Muscle layer of colon (tissue), 2 donors: ENCODE measurements around the gene CFAP54.

Experiments
- H3K27ac ChIP-seq: one replicate; pipeline ENCODE4 v1.7.0; 2013; ENCODE audit warnings: low read depth, mild to moderate bottlenecking, low read length, moderate library complexity
- H3K27me3 ChIP-seq, 2 donors: one replicate each; pipeline ENCODE4 v1.7.0; 2013; ENCODE audit warnings: low read length in 2 of 2, mild to moderate bottlenecking in 2 of 2; ENCODE audit not compliant: insufficient read depth in 2 of 2, control insufficient read depth in 1 of 2
- H3K36me3 ChIP-seq: one replicate; pipeline ENCODE4 v1.7.0; 2013; ENCODE audit warnings: mild to moderate bottlenecking, low read length; ENCODE audit not compliant: insufficient read depth
- H3K4me1 ChIP-seq: one replicate; pipeline ENCODE4 v1.7.0; 2013; ENCODE audit warnings: mild to moderate bottlenecking, low read length; ENCODE audit not compliant: insufficient read depth
- H3K4me3 ChIP-seq, 2 donors: one replicate each; pipeline ENCODE4 v1.7.0; 2013; ENCODE audit warnings: low read length in 2 of 2, low read depth in 1 of 2, mild to moderate bottlenecking in 1 of 2, moderate library complexity in 1 of 2
- H3K9ac ChIP-seq: one replicate; pipeline ENCODE4 v1.7.0; 2013; ENCODE audit warnings: low read length
- H3K9me3 ChIP-seq: one replicate; pipeline ENCODE4 v1.7.0; 2013; ENCODE audit warnings: mild to moderate bottlenecking, low read length
- donor health status: abdominal sarcoma.
- donor health status: Adenocarcinoma of cecum.

The CFAP54 gene

DNA sequence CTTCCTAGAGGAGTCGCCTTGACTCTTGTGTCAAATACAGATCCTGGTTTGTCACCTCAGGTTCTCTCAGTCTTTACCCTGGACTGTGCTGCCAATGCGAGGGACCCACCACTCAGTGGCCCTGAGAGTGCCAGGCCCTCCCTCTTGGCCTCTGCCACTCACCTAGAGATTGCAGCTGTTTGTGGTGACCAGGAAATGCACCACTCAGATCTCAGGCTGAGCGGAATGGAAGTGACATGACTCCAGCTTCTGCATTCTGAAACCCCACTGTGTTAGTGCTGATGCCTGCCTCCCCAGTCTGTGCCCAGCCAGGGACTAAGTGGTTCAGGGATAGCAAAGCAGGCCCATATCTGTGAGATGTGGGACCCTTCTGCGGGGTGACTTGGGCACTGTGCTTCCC lies 389.9 kb downstream of the CFAP54 start:
- Histone ChIP-seq H3K4me1 (no peaks in the 10 kb centered on the region), H3K27me3 (no peaks in the 10 kb centered on the region), H3K9me3 (no peaks in the 10 kb centered on the region), H3K27ac (no peak overlapping the region), H3K4me3 (no peak overlapping the region), H3K9ac (no peak overlapping the region), H3K36me3 (no peaks in the 10 kb centered on the region)

DNA sequence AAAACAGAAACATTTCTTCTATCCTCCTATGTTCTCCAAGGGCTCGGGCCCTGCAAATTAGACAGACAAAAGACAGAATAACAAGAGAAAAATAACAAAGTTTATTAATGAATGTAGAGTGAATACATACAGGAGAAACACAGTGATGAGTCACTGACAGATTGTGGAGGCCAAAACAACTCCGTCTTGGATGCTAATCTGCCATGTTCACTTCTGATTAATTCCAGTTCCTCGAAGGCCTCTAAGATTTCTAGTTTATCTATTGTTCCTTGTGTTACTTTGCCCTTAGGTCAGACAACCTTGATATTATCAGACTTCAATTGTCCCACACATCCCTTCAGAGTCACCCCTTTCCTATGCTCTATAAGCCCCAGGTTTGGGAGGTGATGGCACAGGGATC lies 390.8 kb downstream of the CFAP54 start:
- H3K27me3 ChIP-seq = no peaks in the 10 kb centered on the region
- no peak overlapping the region for H3K4me3 ChIP-seq
- H3K9ac ChIP-seq = no peak overlapping the region
- H3K4me1 ChIP-seq = no peaks in the 10 kb centered on the region
- H3K27ac ChIP-seq = no peak overlapping the region
- H3K9me3 ChIP-seq = no peaks in the 10 kb centered on the region
- H3K36me3 ChIP-seq = no peaks in the 10 kb centered on the region

DNA sequence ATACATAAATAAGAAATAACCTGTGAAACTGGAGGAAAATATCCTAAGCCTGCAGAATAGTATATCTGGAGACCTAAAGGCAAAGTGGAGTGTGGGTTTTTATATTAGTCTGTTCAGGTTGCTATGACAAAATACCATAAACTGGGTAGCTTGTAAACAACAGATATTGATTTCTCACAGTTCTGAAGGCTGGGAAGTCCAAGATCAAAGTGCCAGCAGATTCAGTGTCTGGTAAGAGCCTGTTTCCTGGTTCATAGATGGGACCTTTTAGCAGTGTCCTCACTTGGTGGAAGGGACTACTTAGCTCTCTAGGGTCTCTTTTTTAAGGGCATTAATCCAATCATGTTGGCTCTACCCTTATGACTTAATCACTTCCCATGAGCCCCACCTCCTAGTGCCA lies 392.2 kb downstream of the CFAP54 start:
- H3K36me3 ChIP-seq = no peaks in the 10 kb centered on the region
- no peaks in the 10 kb centered on the region for H3K9me3 ChIP-seq
- no peaks in the 10 kb centered on the region for H3K27me3 ChIP-seq
- H3K4me3 ChIP-seq = no peak overlapping the region
- no peaks in the 10 kb centered on the region for H3K4me1 ChIP-seq
- H3K9ac ChIP-seq = no peak overlapping the region
- H3K27ac ChIP-seq = no peak overlapping the region

DNA sequence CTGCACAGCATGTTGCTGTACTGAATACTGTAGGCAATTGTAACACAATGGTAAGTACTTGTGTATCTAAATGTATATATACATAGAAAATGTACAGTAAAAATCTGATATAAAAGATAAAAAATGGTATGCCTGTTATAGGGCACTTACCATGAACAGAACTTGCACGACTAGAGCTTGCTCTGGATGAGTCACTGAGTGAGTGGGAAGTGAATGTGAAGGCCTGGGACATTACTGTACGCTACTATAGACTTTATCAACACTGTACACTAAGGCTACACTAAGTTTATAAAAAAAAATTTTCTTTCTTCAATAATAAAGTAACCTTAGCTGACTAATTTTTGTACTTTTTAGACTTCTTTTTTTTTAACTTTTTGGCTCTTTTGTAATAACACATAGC lies 393.5 kb downstream of the CFAP54 start:
- no peaks in the 10 kb centered on the region for H3K9me3 ChIP-seq
- H3K4me3 ChIP-seq = no peak overlapping the region
- no peak overlapping the region for H3K27ac ChIP-seq
- H3K9ac ChIP-seq = no peak overlapping the region
- H3K4me1 ChIP-seq = peaks cover 10% of the 10 kb centered on the region
- H3K27me3 ChIP-seq = no peaks in the 10 kb centered on the region
- no peaks in the 10 kb centered on the region for H3K36me3 ChIP-seq

DNA sequence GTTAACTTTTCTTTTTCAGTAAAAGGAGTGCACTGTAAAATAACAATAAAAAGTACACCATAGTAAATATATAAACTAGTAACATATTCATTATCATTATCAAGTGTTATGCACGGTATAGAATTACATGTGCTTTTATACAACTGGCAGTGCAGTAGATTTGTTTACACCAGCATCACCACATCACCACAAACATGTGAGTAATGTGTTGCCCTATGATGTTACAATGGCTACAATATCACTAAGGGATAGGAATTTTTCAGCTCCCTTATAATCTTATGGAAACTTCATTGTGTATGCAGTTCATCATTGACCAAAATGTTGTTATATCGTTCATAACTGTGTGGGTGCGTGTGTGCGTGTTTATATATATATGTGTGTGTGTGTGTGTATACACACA lies 394.2 kb downstream of the CFAP54 start:
- no peak overlapping the region for H3K27ac ChIP-seq
- H3K27me3 ChIP-seq = no peaks in the 10 kb centered on the region
- no peaks in the 10 kb centered on the region for H3K9me3 ChIP-seq
- no peak overlapping the region for H3K4me3 ChIP-seq
- H3K4me1 ChIP-seq = peaks cover 10% of the 10 kb centered on the region
- H3K9ac ChIP-seq = no peak overlapping the region
- H3K36me3 ChIP-seq = no peaks in the 10 kb centered on the region

DNA sequence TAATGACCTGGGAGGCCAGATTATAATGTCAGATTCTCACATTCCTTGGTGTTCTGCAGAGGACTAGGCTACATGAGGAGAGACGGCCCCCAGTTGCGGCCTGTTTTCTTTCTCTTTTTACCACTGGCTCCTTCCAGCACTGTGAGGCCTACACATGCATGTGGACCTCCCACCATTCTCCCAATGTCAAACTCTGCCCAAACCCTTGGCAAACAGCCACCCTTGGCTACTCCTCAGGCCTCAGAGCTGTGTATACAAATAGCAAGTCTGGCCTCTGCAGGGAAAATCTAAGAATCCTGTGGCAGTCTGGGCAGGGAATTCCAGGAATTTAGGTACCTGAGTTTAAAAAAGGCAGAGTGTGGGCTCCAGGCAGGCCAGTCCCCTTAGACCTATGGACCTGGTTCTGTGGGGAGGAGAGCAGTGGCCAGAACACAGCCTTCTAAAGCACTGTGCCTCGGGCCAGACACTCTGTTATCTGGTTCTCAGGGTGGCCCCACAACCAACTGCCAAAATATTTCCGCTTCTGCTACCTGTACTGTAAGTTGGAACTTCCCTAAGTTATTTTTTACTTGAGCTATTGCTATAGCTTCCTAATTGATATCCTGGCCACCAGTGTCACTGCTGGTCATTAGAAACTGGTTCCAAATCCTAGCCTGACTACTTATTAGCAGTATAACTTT lies 397.8 kb downstream of the CFAP54 start:
- Histone ChIP-seq H3K27ac (no peak overlapping the region), H3K36me3 (no peaks in the 10 kb centered on the region), H3K9ac (no peak overlapping the region), H3K4me3 (no peak overlapping the region), H3K4me1 (peaks cover 20% of the 10 kb centered on the region), H3K9me3 (no peaks in the 10 kb centered on the region), H3K27me3 (no peaks in the 10 kb centered on the region)

DNA sequence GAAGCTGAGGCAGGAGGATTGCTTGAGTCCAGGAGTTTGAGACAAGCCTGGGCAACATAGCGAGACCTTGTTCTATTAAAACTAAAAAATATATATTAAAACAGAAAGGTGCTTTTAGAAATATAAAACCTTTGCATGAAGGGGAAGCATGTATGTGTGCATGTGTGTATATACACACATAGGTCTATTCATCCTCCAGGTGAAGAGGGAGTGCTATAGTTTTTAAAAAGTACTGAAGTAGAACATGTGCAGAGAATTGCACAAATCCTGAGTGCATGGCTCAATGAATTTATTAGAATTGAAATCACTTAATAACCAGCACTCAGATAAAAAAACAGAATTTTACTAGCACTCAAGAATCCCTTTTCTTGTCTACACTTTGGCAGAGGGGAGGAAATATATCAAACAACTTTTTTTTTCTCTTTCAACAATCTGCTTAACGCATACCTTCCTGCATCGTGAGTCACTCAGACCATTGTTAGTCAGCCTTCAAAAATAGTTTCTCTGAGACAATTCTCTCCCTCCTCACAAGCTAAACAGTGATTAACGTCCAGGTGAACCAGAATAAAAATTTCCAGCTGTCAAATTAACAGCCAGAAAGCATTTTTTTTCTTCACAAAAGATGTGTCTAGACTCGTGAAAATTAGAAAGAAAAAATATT lies 400.0 kb downstream of the CFAP54 start:
- Histone ChIP-seq H3K27me3 (no peaks in the 10 kb centered on the region), H3K36me3 (no peaks in the 10 kb centered on the region), H3K27ac (no peak overlapping the region), H3K9me3 (no peaks in the 10 kb centered on the region), H3K4me3 (no peak overlapping the region), H3K4me1 (peaks cover 25% of the 10 kb centered on the region), H3K9ac (no peak overlapping the region)

DNA sequence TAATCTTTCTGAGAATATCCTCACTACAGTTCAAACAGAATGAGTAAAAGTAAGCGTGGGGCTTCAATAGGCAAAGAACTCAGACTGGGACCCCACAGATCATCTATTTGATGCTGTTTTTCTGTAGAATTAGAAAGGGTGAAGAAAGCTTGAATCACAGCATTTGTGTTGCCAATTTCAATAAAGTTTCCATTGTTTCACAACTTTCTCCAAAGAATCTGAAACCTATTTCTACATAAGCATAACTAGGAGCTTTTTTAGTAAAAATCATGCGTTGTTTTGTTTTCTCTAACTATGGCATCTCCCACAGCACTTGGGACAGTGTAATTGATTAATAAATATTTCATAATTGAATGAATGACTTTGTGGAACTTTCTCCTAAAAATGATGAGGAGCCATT lies 401.0 kb downstream of the CFAP54 start:
- Histone ChIP-seq H3K36me3 (no peaks in the 10 kb centered on the region), H3K4me1 (peaks cover 25% of the 10 kb centered on the region), H3K9me3 (no peaks in the 10 kb centered on the region), H3K27me3 (no peaks in the 10 kb centered on the region), H3K4me3 (no peak overlapping the region), H3K9ac (no peak overlapping the region), H3K27ac (no peak overlapping the region)

DNA sequence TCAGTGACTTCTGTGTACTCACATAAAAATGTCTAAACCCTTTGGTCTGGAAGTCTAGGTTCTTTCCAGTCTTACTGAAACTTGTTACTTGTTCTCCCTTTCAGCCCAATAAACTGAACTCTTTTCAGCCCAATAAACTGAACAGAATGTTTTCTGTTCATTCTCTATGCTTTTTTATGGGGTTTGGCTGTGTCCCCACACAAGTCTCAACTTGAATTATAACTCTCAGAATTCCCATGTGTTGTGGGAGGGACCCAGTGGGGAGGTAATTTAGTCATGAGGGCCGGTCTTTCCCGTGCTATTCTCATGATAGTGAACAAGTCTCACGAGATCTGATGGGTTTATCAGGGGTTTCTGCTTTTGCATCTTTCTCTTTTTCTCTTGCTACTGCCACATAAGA lies 402.7 kb downstream of the CFAP54 start:
- no peaks in the 10 kb centered on the region for H3K36me3 ChIP-seq
- H3K4me3 ChIP-seq = no peak overlapping the region
- no peaks in the 10 kb centered on the region for H3K9me3 ChIP-seq
- no peak overlapping the region for H3K9ac ChIP-seq
- H3K27ac ChIP-seq = no peak overlapping the region
- peaks cover 20% of the 10 kb centered on the region for H3K4me1 ChIP-seq
- no peaks in the 10 kb centered on the region for H3K27me3 ChIP-seq

DNA sequence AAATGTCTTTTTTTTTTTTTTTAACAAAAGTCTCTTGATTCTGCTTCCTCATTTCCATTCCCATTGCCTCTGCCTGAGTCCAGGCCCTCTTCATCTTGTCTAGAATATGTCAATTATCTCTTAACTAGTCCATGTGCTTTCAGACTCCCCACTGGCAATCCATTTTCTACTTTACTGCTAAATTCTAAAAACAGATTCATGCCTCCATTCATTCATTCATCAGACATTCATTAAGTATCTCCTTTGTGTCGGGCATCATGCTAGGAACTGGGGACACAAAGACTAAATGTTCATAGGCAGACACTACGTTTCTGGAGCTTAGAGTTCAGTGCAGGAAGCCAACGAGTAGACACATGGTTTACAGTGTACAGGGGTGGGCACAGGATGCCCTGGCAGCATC lies 408.0 kb downstream of the CFAP54 start:
- no peaks in the 10 kb centered on the region for H3K27me3 ChIP-seq

DNA sequence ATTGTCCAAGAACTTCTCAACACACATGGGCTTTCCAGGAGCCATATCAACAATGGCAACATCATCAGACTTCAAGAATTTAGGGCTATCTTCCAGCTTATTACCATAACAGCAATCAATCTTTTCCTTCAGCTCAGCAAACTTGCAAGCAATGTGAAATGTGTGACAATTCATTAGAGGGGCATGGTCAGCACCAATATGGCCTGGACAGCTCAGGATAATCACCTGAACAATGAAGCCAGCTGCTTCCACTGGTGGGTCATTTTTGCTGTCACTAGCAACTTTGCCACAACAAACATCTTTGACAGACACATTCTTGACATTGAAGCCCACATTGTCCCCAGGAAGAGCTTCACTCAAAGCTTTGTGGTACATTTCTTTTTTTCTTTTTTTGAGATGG lies 411.8 kb downstream of the CFAP54 start:
- no peak overlapping the region for H3K27ac ChIP-seq
- H3K4me3 ChIP-seq = no peak overlapping the region
- no peaks in the 10 kb centered on the region for H3K27me3 ChIP-seq

More for the DNA sequence above, 408.0 kb downstream of the CFAP54 start:
- H3K4me3 ChIP-seq = no peak overlapping the region
- H3K36me3 ChIP-seq = no peaks in the 10 kb centered on the region
- H3K27ac ChIP-seq = no peak overlapping the region
- H3K9ac ChIP-seq = no peak overlapping the region
- no peaks in the 10 kb centered on the region for H3K9me3 ChIP-seq
- peaks cover 2% of the 10 kb centered on the region for H3K4me1 ChIP-seq

DNA sequence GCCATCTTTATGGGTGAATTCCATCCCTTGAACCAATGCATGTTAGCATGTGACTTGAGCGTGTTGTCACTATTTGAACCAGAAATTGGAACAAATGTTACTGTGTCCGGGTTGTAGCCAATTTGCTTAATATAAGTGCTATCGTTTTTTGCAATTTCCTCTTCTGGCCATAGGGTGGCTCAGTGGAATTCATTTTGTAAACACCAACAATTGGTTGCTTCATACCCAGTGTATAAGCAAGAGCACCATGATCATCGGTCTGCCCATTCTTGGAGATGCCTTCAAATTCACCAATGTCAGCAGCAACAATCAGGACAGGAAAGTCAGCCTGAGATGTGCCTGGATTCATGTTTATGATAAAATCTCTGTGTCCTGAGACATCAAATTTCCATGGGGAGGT lies 412.7 kb downstream of the CFAP54 start:
- no peaks in the 10 kb centered on the region for H3K9me3 ChIP-seq
- no peaks in the 10 kb centered on the region for H3K36me3 ChIP-seq
- no peak overlapping the region for H3K9ac ChIP-seq
- H3K4me1 ChIP-seq = no peaks in the 10 kb centered on the region
- no peak overlapping the region for H3K27ac ChIP-seq
- no peak overlapping the region for H3K4me3 ChIP-seq
- no peaks in the 10 kb centered on the region for H3K27me3 ChIP-seq

More for the DNA sequence above, 411.8 kb downstream of the CFAP54 start:
- Histone ChIP-seq H3K9me3 (no peaks in the 10 kb centered on the region), H3K9ac (no peak overlapping the region), H3K4me1 (no peaks in the 10 kb centered on the region), H3K36me3 (no peaks in the 10 kb centered on the region)
